H9 (cell line): Measurements from ENCODE around the gene SYNE3. TPM values are rescaled to one million over a fixed set of nuclear protein-coding genes. Genes with fewer than 3 reads are reported as not detected.

Experiments
- DNase-seq: peaks from one replicate; pipeline ENCODE4 v3.0.0-alpha.2; 2017
- H2AFZ ChIP-seq: one replicate; pipeline ENCODE4 v1.6.1; 2013; ENCODE audit warnings: mild to moderate bottlenecking, low read length, control low read depth, moderate library complexity
- H2AK5ac ChIP-seq: 2 replicates; pipeline ENCODE4 v1.6.1; 2013; ENCODE audit warnings: low read length, control low read depth, mixed read lengths; ENCODE audit not compliant: insufficient read length
- H2BK120ac ChIP-seq: one replicate; pipeline ENCODE4 v1.6.1; 2013; ENCODE audit warnings: low read depth, mild to moderate bottlenecking, low read length, control low read depth, inconsistent platforms; ENCODE audit not compliant: poor library complexity, severe bottlenecking
- H2BK12ac ChIP-seq: 2 replicates; pipeline ENCODE4 v1.6.1; 2013; ENCODE audit warnings: low read length, control low read depth, mixed read lengths, low read depth; ENCODE audit not compliant: insufficient read length
- H2BK15ac ChIP-seq: 2 replicates; pipeline ENCODE4 v1.6.1; 2013; ENCODE audit warnings: low read depth, low read length, control low read depth
- H2BK20ac ChIP-seq: one replicate; pipeline ENCODE4 v1.6.1; 2013; ENCODE audit warnings: low read depth, mild to moderate bottlenecking, low read length, control low read depth, inconsistent platforms; ENCODE audit not compliant: poor library complexity, severe bottlenecking
- H2BK5ac ChIP-seq: 2 replicates; pipeline ENCODE4 v1.6.1; 2013; ENCODE audit warnings: low read length, control low read depth, mixed read lengths; ENCODE audit not compliant: insufficient read length
- H3K14ac ChIP-seq: 2 replicates; pipeline ENCODE4 v1.6.1; 2013; ENCODE audit warnings: low read length, control low read depth; ENCODE audit not compliant: insufficient read depth
- H3K18ac ChIP-seq: 2 replicates; pipeline ENCODE4 v1.6.1; 2013; ENCODE audit warnings: low read depth, mild to moderate bottlenecking, mixed read lengths, low read length, control low read depth; ENCODE audit not compliant: insufficient read length
- H3K23ac ChIP-seq: 2 replicates; pipeline ENCODE4 v1.6.1; 2013; ENCODE audit warnings: low read length, control low read depth, mixed read lengths, low read depth; ENCODE audit not compliant: insufficient read length
- H3K23me2 ChIP-seq: 2 replicates; pipeline ENCODE4 v1.6.1; 2013; ENCODE audit warnings: low read depth, mild to moderate bottlenecking, mixed read lengths, low read length, control low read depth; ENCODE audit not compliant: insufficient read length, poor library complexity, severe bottlenecking
- H3K27ac ChIP-seq: 2 replicates; pipeline ENCODE4 v1.5.1; 2013; ENCODE audit warnings: low read length, control low read depth, mixed read lengths, low read depth; ENCODE audit not compliant: insufficient read length
- H3K27me3 ChIP-seq: 2 replicates; pipeline ENCODE4 v1.6.1; 2013; ENCODE audit warnings: low read length, control low read depth, inconsistent platforms; ENCODE audit not compliant: insufficient read depth
- H3K4ac ChIP-seq: 2 replicates; pipeline ENCODE4 v1.6.1; 2013; ENCODE audit warnings: low read depth, mild to moderate bottlenecking, control low read depth, inconsistent platforms, low read length, moderate library complexity
- H3K4me1 ChIP-seq: 2 replicates; pipeline ENCODE4 v1.6.1; 2013; ENCODE audit warnings: low read length, control low read depth, inconsistent platforms; ENCODE audit not compliant: insufficient read depth
- H3K4me2 ChIP-seq: 2 replicates; pipeline ENCODE4 v1.6.1; 2013; ENCODE audit warnings: low read length, control low read depth, mixed read lengths; ENCODE audit not compliant: insufficient read length, insufficient read depth
- H3K56ac ChIP-seq: 2 replicates; pipeline ENCODE4 v1.6.1; 2013; ENCODE audit warnings: low read depth, mild to moderate bottlenecking, mixed read lengths, low read length, control low read depth; ENCODE audit not compliant: insufficient read length
- H3K79me1 ChIP-seq: 2 replicates; pipeline ENCODE4 v1.6.1; 2013; ENCODE audit warnings: low read depth, mild to moderate bottlenecking, moderate library complexity, low read length, control low read depth, inconsistent platforms; ENCODE audit not compliant: insufficient read depth, poor library complexity, severe bottlenecking
- H3K79me2 ChIP-seq: 2 replicates; pipeline ENCODE4 v1.6.1; 2013; ENCODE audit warnings: low read length, control low read depth, inconsistent platforms; ENCODE audit not compliant: insufficient read depth
- H3K9ac ChIP-seq: 2 replicates; pipeline ENCODE4 v1.6.1; 2013; ENCODE audit warnings: low read length, control low read depth, mixed read lengths; ENCODE audit not compliant: insufficient read length; ENCODE audit errors: extremely low read depth
- H3K9me3 ChIP-seq: one replicate; pipeline ENCODE4 v1.6.1; 2013; ENCODE audit warnings: low read depth, low read length, inconsistent platforms; ENCODE audit not compliant: control insufficient read depth
- H3T11ph ChIP-seq: one replicate; pipeline ENCODE4 v1.6.1; 2013; ENCODE audit warnings: mild to moderate bottlenecking, low read length, control low read depth, inconsistent platforms
- H4K20me1 ChIP-seq: one replicate; pipeline ENCODE4 v1.6.1; 2013; ENCODE audit not compliant: control insufficient read depth, insufficient read length, insufficient read depth
- H4K5ac ChIP-seq: 2 replicates; pipeline ENCODE4 v1.6.1; 2013; ENCODE audit warnings: low read depth, mild to moderate bottlenecking, mixed read lengths, low read length, control low read depth; ENCODE audit not compliant: insufficient read length
- H4K8ac ChIP-seq: replicated peaks from 2 replicates; pipeline ENCODE4 v1.6.1; 2013; ENCODE audit warnings: low read length, control low read depth, mixed read lengths, low read depth; ENCODE audit not compliant: insufficient read length
- H4K91ac ChIP-seq: 2 replicates; pipeline ENCODE4 v1.6.1; 2013; ENCODE audit warnings: low read depth, mild to moderate bottlenecking, moderate library complexity, mixed read lengths, low read length, control low read depth; ENCODE audit not compliant: insufficient read length
- H3K27ac Mint-ChIP-seq, 3 experiments: 2 replicates in 2 of 3; 3 replicates in 1 of 3; pipeline ENCODE4 v1.8.0; 2020 to 2021; ENCODE audit warnings: mixed read lengths in 3 of 3, mild to moderate bottlenecking in 1 of 3, moderate library complexity in 1 of 3
- H3K27me3 Mint-ChIP-seq: 2 replicates; pipeline ENCODE4 v1.8.0; 2021; ENCODE audit warnings: low read depth, mild to moderate bottlenecking, moderate library complexity, mixed read lengths
- H3K36me3 Mint-ChIP-seq, 3 experiments: 2 replicates in 2 of 3; 3 replicates in 1 of 3; pipeline ENCODE4 v1.8.0; 2020 to 2021; ENCODE audit warnings: low read depth in 3 of 3, mixed read lengths in 3 of 3; ENCODE audit not compliant: insufficient read depth in 1 of 3
- H3K4me1 Mint-ChIP-seq, 2 experiments: 2 replicates each; pipeline ENCODE4 v1.8.0; 2020; ENCODE audit warnings: mixed read lengths in 2 of 2
- H3K4me3 Mint-ChIP-seq, 2 experiments: 2 replicates in 1 of 2; 3 replicates in 1 of 2; pipeline ENCODE4 v1.8.0; 2020 to 2021; ENCODE audit warnings: mild to moderate bottlenecking in 2 of 2, mixed read lengths in 2 of 2, moderate library complexity in 1 of 2
- H3K9me3 Mint-ChIP-seq, 2 experiments: 2 replicates in 1 of 2; 3 replicates in 1 of 2; pipeline ENCODE4 v1.8.0; 2020; ENCODE audit warnings: mild to moderate bottlenecking in 2 of 2, mixed read lengths in 2 of 2, moderate library complexity in 1 of 2
- WGBS: extraction: QIAGEN DNeasy Blood & Tissue Kit; methylation state at CpG from one replicate; pipeline ENCODE4 v1.1.7; 2013; ENCODE audit warnings: missing lambda C conversion rate, low lambda C conversion rate, mixed read lengths; ENCODE audit not compliant: insufficient read length; ENCODE audit errors: extremely low coverage; 5-methylcytosine and 5-hydroxymethylcytosine counted together
- total RNA-seq: library from RNA; stranded (reverse); gene quantifications from 2 replicates; pipeline ENCODE4 v1.2.1, GENCODE V29; 2021
- TF ChIP-seq, protein P1 (sequence below): fragments of 200-600 bp; sonication (generic); conservative IDR thresholded peaks from 3 replicates; pipeline ENCODE4 v1.8.0; 2021; ENCODE audit warnings: antibody characterized with exemption, mild to moderate bottlenecking

The SYNE3 gene
- total RNA-seq, 1 experiment from 2014 or later: 0.11 TPM

DNA sequence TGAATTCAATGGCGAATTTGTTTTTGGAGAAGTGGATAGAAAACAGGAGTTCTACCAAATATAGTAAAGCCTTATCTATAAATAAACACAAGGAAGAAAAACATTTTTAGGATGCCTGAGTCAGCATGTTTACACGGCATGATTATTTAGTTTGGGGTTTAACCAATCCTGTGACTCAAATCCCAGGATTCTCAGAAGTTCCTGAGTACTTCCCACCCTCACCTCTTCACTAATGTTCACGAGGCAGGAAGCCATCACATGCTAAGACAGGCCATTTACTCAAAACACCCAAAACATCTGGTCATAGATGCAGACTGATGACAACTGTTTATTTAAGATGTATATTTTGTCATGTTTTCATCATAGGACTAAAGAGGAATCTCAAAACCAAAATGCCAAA lies 15.0 kb upstream of the SYNE3 start:
- Histone ChIP-seq H4K8ac (no peak overlapping the region), H2AK5ac (no peak overlapping the region), H3K27ac (no peak overlapping the region), H3K18ac (no peak overlapping the region), H3K27me3 (no peaks in the 10 kb centered on the region), H2BK12ac (no peak overlapping the region), H4K91ac (no peak overlapping the region), H3K9ac (no peak overlapping the region), H2AFZ (no peak overlapping the region), H3K79me2 (peaks cover 30% of the 10 kb centered on the region; the same call in 1 of the 2 replicates), H3K4me2 (no peak overlapping the region), H3K9me3 (no peaks in the 10 kb centered on the region), H3K4me1 (no peaks in the 10 kb centered on the region), H2BK15ac (no peak overlapping the region), H4K5ac (no peak overlapping the region), H3K4ac (no peak overlapping the region), H3K79me1 (peaks cover 4% of the 10 kb centered on the region), H3K23me2 (peaks cover 9% of the 10 kb centered on the region), H3K56ac (no peak overlapping the region), H4K20me1 (no peaks in the 10 kb centered on the region), H3K23ac (no peak overlapping the region), H2BK20ac (no peak overlapping the region), H3K14ac (no peak overlapping the region), H3T11ph (no peak overlapping the region), H2BK5ac (no peak overlapping the region), H2BK120ac (no peak overlapping the region)
- Mint-ChIP-seq H3K36me3 (peaks cover 12 to 22% (median 21%) of the 10 kb centered on the region in 3 experiments; a peak in 6 of 7 replicates), H3K4me3 (no peak overlapping the region), H3K9me3 (no peaks in the 10 kb centered on the region; a peak in 1 of 5 replicates), H3K27ac (no peak overlapping the region), H3K27me3 (peaks cover 6% of the 10 kb centered on the region), H3K4me1 (peaks cover 26 to 30% of the 10 kb centered on the region in 2 experiments)
- DNase-seq: no peak
- TF ChIP-seq, protein P1, sequence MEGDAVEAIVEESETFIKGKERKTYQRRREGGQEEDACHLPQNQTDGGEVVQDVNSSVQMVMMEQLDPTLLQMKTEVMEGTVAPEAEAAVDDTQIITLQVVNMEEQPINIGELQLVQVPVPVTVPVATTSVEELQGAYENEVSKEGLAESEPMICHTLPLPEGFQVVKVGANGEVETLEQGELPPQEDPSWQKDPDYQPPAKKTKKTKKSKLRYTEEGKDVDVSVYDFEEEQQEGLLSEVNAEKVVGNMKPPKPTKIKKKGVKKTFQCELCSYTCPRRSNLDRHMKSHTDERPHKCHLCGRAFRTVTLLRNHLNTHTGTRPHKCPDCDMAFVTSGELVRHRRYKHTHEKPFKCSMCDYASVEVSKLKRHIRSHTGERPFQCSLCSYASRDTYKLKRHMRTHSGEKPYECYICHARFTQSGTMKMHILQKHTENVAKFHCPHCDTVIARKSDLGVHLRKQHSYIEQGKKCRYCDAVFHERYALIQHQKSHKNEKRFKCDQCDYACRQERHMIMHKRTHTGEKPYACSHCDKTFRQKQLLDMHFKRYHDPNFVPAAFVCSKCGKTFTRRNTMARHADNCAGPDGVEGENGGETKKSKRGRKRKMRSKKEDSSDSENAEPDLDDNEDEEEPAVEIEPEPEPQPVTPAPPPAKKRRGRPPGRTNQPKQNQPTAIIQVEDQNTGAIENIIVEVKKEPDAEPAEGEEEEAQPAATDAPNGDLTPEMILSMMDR: no peak
- no CpG with 5 or more reads among the region's 3 CpGs for WGBS
